A549 (cell line): ENCODE results near the gene ABHD8.

Experiments used
- EP300 ChIP-seq, 2 experiments: fragments of >200 bp; sonication (Bioruptor Twin); formaldehyde crosslinking; IDR thresholded peaks; 2 replicates in 1 of 2; 3 replicates in 1 of 2; pipeline ENCODE4 v1.6.1; 2016 to 2017
- ZNF302 ChIP-seq: fragments of 250-450 bp; sonication (Bioruptor Pico); IDR thresholded peaks from 2 replicates; pipeline ENCODE4 v1.9.0; 2021; ENCODE audit warnings: inconsistent platforms, mild to moderate bottlenecking, moderate library complexity

DNA sequence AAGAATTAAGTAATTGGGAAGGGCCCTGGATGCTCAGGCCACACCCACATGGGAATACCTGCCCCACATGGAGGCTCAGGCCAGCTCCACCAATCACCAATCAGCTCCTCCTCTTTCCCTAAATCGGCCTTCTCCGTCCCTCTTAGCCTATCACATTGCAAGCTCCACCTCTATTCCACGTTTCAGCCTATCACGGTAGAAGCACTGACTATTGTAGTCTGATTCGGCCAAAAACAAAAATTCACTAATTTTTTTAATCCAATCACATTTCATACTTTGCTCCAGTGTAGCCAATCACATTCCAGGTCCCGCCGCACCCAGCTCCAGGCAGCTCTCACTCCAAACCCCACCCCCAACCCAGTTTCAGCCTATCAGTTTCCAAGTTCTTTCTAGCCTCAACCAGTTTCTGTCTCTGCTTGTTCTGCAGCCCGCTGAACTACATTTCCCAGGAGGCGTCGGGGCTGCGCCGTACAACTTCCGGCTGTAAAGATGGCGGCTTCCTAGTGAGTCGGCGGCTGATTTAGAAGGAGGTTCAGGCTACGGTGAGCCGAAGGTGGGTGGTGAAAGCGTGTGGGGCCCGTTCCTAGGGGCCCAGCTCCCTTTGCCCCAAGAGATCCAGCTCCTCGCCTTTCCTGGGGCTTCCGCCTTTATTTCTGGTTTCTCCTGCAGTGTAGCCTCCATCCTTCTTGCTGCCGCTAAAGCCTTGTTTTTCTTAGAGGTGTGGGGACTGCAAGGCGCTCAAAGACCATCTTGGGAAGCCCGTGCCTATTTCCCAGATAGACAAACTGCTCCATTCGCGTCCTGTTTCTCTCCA is 36.0 kb downstream of the ABHD8 start, which contains the start of gene BABAM1:
- TF ChIP-seq EP300 (IDR thresholded peaks at IDR 0.05) (no peak), ZNF302 (CRISPR knock-in tag) (peak; percentile 79)
